NCI-H146 treated with DMSO at 0.1 percent for 48 hours (cell line): Measurements from ENCODE around the gene PCGF2.

Experiments
- DNase-seq: peaks from one replicate; lab custom pipeline; 2025; ENCODE audit not compliant: unreplicated experiment; lab: John Stamatoyannopoulos, UW

Gene PCGF2

DNA sequence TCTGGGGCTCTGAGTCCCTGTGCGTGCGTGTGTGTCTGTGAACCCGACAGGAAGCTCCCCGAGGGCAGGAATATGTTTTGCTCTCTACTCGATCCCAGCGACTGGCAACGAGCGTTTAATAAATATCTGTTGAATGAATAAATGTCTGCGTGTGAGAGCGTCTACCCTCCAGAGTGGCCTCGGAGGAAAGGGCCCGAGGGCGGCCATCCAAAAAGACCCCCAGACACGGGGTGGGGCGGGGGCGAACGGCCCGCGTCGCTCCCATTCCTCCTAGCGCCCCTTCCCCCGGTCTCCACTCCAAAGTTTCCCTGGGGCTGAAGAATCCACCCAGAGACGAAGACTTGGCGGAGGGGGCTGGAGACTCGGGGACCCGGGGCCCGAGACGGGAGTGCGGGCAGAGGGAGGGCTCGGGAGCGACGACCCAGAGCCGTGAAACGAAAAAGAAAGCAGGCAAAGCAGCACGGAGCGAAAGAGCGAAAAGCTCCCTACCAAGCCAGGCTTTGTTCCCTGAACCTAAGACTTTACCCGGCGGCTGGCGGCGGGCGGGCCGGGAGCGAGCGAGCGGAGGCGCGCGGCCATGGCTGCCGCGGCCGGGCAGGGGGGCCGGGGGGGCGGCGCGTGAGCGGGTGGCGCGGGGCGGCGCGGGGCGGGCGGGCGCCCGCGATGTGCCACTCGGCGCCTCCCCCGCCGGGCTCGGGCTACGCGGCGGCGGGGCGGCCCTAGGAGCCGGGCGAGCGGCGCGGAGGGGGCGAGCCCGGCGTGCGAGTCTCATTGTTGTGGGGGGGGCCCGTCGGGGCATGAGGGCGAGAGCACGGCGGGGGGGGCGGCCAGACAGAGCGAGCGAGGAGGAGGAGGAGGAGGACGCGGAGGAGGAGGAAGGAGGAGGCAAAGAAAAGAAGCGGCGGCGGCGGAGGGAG, 43.3 kb downstream of the PCGF2 start, which contains the start of gene MLLT6:
TSS of gene MLLT6 (plus strand) at position 668 of the 917 bp plus-strand sequence. CDS start 360 bp downstream, outside the sequence.
- DNase-seq = peak; percentile 44

DNA sequence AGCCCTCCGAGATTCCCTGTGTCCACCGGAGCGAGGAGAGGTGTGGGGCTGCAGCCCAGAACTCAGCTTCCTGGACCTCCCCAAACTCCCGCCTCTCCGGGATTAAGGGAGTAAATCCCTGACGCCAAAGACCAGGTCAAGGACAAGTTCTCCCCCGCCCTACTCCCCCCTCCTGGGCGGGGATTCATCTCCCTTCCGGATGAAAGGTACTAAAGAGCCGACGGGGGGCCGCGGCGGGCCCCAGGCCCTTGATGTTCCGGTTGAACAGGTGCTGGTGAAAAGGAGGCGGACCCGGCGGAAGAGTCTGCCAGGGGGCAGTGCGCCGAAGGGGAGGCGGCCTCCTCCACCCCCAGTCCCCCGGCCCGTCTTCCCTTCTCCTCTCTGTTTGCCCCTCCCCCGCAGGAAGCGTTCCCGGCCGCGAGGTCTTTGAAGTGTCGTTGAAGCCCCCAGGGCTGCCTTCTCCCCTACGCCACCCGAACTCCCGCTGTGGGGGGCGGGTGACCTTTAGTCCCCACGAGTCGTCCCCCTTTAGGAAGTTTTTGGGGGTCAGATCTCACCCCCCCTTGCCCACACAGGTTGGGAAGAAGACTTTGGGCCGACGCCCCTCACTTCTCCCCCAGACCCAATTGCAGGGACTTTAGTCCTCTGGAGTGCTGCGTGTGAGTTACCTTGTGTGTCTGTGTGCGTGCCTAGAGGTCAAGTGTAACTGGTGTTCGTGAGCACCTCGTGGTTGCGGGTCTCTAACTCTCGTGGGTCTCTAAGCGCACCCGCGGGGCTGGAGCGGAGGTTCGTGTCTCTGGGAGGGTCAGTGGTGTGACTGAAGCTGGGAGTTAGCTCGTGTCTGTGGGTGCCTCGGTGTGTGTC, 44.2 kb downstream of the PCGF2 start:
- DNase-seq = peak; percentile 95

DNA sequence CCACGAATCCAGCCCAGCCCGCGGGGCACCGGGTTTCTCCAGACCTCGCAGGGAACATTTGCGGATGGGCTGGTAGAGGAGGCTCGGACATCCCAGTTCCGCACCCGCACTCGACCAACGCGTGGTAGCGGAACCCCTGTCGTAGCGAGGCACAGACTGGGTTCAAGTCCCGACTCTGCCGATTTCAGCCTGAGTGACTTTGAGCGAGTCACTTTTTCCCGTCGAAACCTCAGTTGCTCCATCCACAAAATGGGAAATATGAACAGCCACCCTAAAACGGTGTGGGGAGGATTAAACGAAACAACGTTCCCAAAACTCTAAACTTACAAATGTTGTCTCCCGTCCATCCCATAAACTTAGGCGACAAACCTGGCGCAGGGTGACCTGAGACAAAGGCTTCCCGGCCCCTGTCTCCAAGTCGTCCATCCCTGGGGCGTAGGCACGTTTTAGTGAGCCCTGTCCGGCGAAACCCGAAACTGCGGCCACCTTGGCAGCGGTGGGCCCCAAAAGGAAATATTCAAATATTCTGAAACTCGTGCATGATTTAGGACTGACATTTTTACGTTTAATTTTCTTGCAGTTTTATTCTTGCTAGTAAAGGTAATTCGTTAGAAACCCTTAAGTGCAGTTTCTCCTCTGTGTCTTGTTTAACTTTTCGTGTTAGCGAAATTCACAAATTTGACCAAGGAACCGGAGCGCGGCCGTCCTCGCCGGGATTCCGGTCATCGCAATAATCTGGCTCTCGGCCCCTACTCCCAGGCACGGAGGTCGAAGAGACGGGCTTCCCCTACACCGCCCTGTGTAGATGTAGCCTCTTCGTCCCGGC, 45.0 kb downstream of the PCGF2 start:
- DNase-seq = no peak

DNA sequence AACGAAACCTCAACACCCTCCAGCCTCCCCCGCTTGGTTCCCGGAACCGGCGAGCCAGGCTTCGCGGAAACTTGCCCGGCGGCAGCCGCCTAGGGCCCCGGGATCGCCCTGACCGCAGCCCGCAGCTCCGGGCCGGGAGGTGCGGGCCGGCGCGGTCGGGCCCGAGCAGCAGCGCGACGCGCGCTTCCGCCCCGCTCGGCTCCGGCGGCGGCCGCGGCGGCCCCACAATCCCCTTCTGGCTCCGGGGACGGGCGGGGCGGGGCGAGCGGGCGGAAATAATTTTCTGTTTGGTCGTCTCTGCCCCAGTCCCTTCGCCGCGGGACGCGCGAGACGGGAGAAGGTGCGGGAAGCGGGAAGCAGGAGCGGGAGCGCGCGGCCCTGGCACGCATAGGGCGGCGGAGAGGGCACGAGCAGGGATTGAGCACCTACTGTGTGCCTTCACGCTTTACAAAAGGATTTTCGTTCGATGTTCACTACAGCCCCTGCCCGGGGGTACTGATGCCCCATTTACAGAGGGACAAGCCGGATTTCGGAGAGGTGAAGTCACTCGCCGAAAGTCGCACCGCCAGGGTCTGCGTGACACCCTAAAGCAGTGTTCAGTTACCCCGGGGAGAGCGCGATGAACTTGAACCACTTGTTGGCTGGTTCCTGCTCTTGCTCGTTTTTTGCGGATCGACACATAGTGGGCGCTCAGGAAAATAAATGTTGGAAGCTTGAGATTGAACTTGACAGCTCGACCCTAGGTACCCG, 45.8 kb downstream of the PCGF2 start:
- peak; percentile 57 for DNase-seq

DNA sequence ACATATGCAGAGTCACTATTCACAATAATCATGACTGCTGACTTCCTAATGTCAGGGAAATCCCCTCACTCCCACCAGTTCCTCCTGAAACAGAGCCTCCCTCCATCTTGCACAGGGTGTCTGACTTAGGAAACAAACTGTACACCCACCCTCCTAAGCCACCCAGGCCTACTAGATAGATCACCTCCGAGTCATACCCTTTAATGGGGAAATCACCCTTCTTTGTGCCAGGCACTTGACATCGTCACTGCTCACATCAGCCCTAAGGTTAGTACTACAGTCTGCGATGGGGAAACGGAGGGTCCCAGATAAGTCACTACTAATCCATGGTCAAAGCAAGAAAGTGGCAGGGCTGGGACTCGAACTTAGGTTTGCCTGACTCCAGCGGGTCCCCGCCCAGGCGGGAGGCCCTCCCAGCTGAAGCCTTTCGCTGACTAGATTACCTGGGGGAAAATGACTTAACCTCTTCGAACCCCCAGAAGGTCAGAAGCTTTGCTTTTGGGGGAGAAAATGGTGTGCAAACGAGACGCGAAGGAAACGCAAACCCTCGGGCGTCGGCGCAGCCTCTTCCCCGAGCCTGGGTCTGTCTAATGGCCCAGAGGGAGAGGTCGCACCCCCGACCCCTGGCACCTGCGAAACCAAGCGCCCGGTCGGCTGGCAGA, 46.5 kb downstream of the PCGF2 start:
- DNase-seq = peak; percentile 25

DNA sequence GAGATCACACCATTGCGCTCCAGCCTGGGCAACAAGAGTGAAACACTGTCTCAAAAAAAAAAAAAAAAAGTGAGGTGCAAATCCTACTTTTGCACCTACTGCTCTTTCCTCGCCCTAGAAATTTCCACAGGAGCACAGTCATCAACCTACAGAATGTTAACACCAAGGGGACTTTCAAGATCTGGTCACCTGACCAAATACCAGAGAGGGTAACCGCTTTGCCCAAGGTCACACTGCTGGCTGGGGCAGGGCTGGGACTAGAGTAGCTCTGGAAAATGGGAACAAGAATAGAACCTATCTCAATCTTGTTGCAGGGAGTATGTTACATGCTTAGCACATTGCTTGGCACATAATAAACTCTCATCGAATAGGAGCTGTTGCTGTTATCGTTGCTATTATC, 49.4 kb downstream of the PCGF2 start:
- no peak for DNase-seq

DNA sequence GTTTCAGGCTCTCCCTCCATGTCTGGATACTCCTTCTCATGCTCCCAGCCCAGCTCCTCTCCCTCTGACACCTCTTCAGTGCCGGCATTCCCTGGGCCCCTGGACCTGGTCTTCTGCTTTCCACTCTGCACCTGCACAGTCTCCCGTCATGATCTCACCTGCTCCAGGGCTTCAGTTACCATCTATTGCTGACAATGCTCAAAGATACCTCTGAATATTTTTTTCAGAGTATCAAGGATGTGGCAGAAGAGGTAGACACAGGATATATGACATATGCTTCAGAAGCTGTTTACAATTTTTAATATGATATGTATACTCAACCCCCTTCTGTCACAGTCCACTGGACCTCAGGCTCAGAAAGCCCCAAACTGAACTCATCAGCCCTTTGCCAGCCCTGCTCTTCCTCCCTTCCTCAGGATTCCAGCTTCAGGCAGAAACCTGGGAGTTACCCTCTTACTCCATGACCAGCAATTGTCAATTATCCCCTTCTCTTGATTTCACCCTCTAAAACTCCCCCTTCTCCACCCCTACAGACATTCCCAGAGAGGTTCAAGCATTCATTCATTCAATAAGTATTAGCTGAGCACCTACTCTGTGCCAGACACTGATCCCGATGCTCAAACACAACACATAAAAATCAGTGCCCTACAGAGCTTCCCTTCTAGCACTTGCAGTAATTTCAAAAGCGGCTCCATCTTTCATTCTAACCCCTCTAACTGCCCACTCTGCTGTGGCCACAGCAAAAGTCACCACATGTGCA, 50.9 kb downstream of the PCGF2 start:
- DNase-seq = no peak

DNA sequence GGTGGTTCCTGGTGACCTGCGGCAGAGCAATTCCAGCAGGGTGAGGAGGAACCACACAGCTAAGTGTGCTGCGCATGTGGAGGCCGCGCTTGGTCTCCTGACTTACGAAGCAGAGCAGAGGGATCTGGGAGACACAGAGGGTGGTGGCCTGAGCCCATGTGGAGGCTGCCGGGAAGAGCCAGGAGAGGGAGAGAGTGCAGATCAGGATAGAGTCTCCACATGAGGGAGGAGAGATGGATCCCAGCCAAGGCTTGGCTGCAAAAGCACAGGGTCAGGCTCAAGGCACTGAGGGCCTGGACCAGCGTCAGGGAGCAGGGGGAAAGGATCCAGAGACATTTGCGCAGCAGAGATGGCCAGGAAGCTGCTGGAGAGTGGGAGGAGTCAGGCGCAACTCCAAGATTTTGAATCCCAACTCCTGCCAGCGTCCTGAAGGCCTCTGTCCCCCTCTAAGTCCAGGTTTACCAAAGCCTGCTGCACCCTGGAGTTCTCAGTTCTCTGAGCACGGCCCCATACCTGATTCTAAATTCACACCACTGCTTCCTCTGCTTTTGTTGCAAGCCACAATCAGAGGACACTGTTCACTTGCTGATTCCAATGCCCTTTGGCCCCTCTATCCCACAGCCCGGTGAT, 54.3 kb downstream of the PCGF2 start:
- DNase-seq = no peak

DNA sequence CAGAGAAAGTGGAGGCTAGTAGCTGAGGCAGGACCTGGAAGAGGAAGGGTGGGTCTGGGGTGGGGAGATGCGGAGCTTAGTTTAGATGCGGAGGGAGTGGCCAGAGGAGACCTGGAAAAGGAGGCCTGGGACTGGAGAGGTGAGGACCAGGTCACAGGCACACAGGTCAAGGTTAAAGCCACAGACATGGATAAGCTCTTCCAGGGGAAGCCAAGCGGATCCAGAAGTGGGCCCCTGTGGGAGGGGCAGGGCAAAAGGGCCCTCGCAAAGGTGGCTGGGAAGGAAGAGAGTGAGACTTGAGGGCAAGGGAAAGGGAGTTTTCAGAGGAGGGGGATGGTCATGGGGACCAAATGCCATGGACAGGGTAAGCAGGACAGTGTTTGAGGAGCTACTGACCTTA, 57.0 kb downstream of the PCGF2 start:
- DNase-seq = no peak

DNA sequence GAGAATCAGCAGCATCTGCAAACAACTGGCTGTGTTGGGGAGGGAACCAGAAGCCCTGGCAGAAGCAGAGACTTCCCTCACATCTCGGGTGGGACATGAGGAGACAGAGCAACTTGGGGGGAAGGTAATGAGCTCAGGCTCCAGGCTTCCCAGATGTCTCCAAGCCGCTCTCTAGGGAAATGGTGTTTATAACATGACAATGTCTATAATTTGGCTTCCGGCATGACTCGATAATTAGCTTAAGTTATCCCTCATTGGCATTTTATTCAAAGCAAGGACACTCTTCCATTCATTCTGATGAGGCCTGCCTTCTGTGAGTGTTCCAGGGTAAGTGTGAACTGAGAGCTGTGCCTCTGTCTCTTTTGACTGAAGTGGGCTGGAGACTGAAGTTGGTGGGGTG, 57.8 kb downstream of the PCGF2 start:
- DNase-seq = no peak

DNA sequence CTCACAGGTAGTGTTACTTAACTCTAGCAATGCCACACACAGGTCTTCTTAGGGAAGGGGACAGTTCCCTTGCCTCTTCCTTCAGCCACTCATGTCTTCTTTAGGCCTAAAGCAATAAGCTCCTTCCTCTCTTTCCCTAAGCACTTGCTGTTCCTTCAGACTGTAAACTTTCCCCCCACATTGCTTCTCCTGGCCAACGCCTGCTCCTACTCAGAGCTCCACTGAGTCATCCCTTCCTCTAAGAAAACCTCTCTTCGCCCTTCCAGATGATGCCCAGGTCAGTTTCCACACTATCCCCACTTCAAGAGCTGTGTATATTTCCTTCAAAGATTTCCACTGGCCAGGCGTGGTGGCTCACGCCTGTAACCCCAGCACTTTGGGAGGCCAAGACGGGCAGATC, 60.9 kb downstream of the PCGF2 start:
- no peak for DNase-seq

DNA sequence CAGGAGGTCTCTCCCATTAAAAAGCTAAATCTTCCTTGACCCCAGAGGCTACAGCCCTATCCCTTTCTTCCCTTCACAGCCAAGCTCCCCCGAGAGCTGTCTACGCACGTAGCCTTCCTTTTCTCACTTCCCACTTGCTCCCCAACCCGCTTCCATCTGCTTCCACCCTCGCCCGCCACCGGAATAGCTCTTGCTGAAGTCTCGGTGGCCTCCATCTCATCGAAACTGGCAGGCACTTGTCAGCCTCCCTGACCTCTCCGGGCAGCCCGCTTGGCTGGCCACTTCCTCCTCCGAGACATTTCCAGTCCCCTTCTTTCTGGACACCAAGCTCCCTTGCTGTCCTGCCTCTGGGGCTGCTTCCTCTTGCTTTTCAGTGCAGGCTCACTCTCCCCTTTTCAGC, 62.6 kb downstream of the PCGF2 start:
- DNase-seq = no peak
